Spleen (tissue), 11 donors: ENCODE results near the gene DNAJB8. TPM values are rescaled to one million over a fixed set of nuclear protein-coding genes. Genes with fewer than 3 reads are reported as not detected.

Experiments
- DNase-seq: peaks from one replicate; pipeline ENCODE4 v3.0.0-alpha.2; 2020
- H3K27ac ChIP-seq, 8 donors: fragments of 200-600 bp; sonication (generic) in 7 of 8; 1 replicate in 4 of 8; 2 replicates in 4 of 8; pipeline versions ENCODE4 v1.5.0 to v1.8.0; 2016 to 2021; ENCODE audit warnings: inconsistent platforms in 4 of 8, mild to moderate bottlenecking in 4 of 8, moderate library complexity in 1 of 8
- H3K27me3 ChIP-seq, 7 donors: fragments of 200-600 bp; sonication (generic) in 6 of 7; replicated peaks in 1 of 7; 1 replicate in 4 of 7; 2 replicates in 3 of 7; pipeline versions ENCODE4 v1.5.0 to v1.8.0; 2016 to 2021; ENCODE audit warnings: inconsistent platforms in 3 of 7, mild to moderate bottlenecking in 1 of 7
- H3K36me3 ChIP-seq, 6 donors: fragments of 200-600 bp; sonication (generic) in 5 of 6; 1 replicate in 4 of 6; 2 replicates in 2 of 6; pipeline versions ENCODE4 v1.5.0 to v1.8.0; 2016 to 2021; ENCODE audit warnings: inconsistent platforms in 2 of 6
- H3K4me1 ChIP-seq, 6 donors: fragments of 200-600 bp; sonication (generic) in 5 of 6; 1 replicate in 3 of 6; 2 replicates in 3 of 6; pipeline versions ENCODE4 v1.5.0 to v1.8.0; 2016 to 2021; ENCODE audit warnings: inconsistent platforms in 3 of 6
- H3K4me3 ChIP-seq, 8 donors: fragments of 200-600 bp; sonication (generic) in 7 of 8; 1 replicate in 4 of 8; 2 replicates in 4 of 8; pipeline versions ENCODE4 v1.5.0 to v1.8.0; 2016 to 2021; ENCODE audit warnings: inconsistent platforms in 4 of 8, mild to moderate bottlenecking in 4 of 8, moderate library complexity in 2 of 8
- H3K9me3 ChIP-seq, 8 donors: fragments of 200-600 bp; sonication (generic) in 7 of 8; 1 replicate in 4 of 8; 2 replicates in 4 of 8; pipeline versions ENCODE4 v1.5.0 to v1.8.0; 2016 to 2021; ENCODE audit warnings: inconsistent platforms in 4 of 8
- POLR2A ChIP-seq, 3 donors: fragments of 450-650 bp; IDR thresholded peaks; one replicate each; pipeline ENCODE4 v1.5.1; 2017; ENCODE audit warnings: antibody characterized with exemption in 3 of 3, mild to moderate bottlenecking in 1 of 3
- POLR2AphosphoS5 ChIP-seq, 3 donors: sonication (generic); formaldehyde crosslinking; IDR thresholded peaks; one replicate each; pipeline ENCODE4 v1.5.1; 2017; ENCODE audit warnings: antibody characterized with exemption in 3 of 3
- WGBS, 5 donors: extraction: QIAGEN DNeasy Blood & Tissue Kit in 3 of 5; methylation state at CpG; one replicate each; pipeline versions ENCODE4 v1.1.5 to v1.1.7; 2013 to 2018; 5-methylcytosine and 5-hydroxymethylcytosine counted together
- intact Hi-C: fragments of 100-400 bp; cut with DNase I; formaldehyde crosslinking; loops from one replicate; pipeline ENCODE4 v1.15.0; 2023; ENCODE audit warnings: low total_unique reads
- polyA plus RNA-seq, 3 donors: library from polyadenylated mRNA; stranded (reverse); fragments of 200-250 nt; gene quantifications; one replicate each; pipeline ENCODE4 v1.2.1, GENCODE V29; 2013
- total RNA-seq, 7 donors: library from RNA; depleted of rRNA in 3 of 7; stranded (reverse); fragments of >200 nt in 3 of 7; fragmentation: NEBNext Ultra II Directional in 4 of 7; extraction: Animal tissue kit (Norgen Biotek cat#: 25700) in 4 of 7; gene quantifications; one replicate each; pipeline versions ENCODE4 v1.1.0 to v1.2.1, GENCODE V29; 2016 to 2021
- TF ChIP-seq, protein P1 (sequence below), 11 experiments: fragments of 200-600 bp in 7 of 11; fragments of 450-650 bp in 4 of 11; sonication (generic) in 4 of 11; IDR thresholded peaks in 8 of 11; conservative IDR thresholded peaks in 3 of 11; 1 replicate in 7 of 11; 2 replicates in 4 of 11; pipeline versions ENCODE4 v1.4.0 to v1.8.0; 2016 to 2021; ENCODE audit warnings: antibody characterized with exemption in 11 of 11, inconsistent platforms in 4 of 11, mild to moderate bottlenecking in 1 of 11
- donor health status: healthy with polysubstance abuse.
- donor health status: DM: no; HTN: no; CAD: no; lungs with moderate emphysema.
- donor health status: DM: no; HTN: no; CAD: no.
- donor health status: Bipolar disorder and iron deficiency.
- donor health status: healthy.
- donor health status: DM: no; HTN: no; CAD: no.
- donor health status: DM: yes; HTN: yes; CAD: no.

The DNAJB8 gene
- total and polyA plus RNA-seq, 10 donors: not detected

DNA sequence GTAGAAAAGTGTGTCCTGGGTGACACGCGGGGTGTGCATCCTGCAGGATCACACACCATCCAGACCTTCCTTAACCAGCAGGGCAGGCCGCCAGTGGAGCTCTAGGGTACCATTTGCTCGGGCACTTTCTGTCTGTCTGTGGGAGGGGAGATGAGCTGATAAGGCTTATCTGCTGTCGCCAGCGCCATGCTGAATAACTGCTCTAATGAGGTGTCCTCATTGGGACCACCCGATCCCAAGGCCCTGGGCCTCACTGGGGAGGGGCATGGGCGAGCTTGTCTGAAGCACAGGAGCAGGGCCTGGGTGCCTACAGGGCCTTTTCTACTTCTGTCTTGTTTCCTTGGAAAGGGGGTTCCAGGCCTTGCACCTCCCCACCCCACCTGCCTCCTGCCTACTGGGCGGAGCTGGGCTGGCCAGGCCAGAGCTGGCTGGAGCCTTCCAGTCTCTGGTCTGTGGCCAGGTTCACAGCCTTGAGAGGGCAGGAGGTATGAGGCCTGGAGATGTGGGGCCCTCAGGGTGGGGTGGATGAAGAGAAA, 28.8 kb upstream of the DNAJB8 start:
- Histone ChIP-seq H3K36me3 (peaks cover 0 to 9% (median 0%) of the 10 kb centered on the region in 6 donors), H3K4me3 (no peak overlapping the region), H3K27ac (no peak overlapping the region), H3K9me3 (no peaks in the 10 kb centered on the region), H3K27me3 (peaks cover 0 to 98% (median 57%) of the 10 kb centered on the region in 7 donors), H3K4me1 (peaks cover 6 to 72% (median 53%) of the 10 kb centered on the region in 6 donors)
- WGBS, 5 donors: 70 to 86% (median 79%) methylated on average over 9 of the region's 9 CpGs
- TF ChIP-seq, protein P1, sequence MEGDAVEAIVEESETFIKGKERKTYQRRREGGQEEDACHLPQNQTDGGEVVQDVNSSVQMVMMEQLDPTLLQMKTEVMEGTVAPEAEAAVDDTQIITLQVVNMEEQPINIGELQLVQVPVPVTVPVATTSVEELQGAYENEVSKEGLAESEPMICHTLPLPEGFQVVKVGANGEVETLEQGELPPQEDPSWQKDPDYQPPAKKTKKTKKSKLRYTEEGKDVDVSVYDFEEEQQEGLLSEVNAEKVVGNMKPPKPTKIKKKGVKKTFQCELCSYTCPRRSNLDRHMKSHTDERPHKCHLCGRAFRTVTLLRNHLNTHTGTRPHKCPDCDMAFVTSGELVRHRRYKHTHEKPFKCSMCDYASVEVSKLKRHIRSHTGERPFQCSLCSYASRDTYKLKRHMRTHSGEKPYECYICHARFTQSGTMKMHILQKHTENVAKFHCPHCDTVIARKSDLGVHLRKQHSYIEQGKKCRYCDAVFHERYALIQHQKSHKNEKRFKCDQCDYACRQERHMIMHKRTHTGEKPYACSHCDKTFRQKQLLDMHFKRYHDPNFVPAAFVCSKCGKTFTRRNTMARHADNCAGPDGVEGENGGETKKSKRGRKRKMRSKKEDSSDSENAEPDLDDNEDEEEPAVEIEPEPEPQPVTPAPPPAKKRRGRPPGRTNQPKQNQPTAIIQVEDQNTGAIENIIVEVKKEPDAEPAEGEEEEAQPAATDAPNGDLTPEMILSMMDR (IDR thresholded peaks at IDR 0.05 in 8 of 11, conservative IDR thresholded peaks at IDR 0.05 in 3 of 11): no peak
- TF ChIP-seq POLR2AphosphoS5 (IDR thresholded peaks at IDR 0.05) (no peak), POLR2A (IDR thresholded peaks at IDR 0.05) (no peak)
- intact Hi-C loops: loop anchor here (5.0 kb wide), 1 partner anchor 68 kb away; no protein-coding TSS in a partner anchor
- peak; percentile 54 for DNase-seq

- peaks cover 0 to 9% (median 0%) of the 10 kb centered on the region in 6 donors for H3K36me3 ChIP-seq
- intact Hi-C loops: no loop called here
- H3K4me3 ChIP-seq: no peak overlapping the region
- TF ChIP-seq POLR2AphosphoS5 (IDR thresholded peaks at IDR 0.05): no peak
- TF ChIP-seq POLR2A (IDR thresholded peaks at IDR 0.05): no peak
- peaks cover 0 to 99% (median 69%) of the 10 kb centered on the region in 7 donors for H3K27me3 ChIP-seq
- peak; percentile 2 for DNase-seq
- H3K27ac ChIP-seq: no peak overlapping the region
- WGBS, 5 donors: 74 to 93% (median 81%) methylated on average over 2 of the region's 2 CpGs
- peaks cover 14 to 84% (median 65%) of the 10 kb centered on the region in 6 donors for H3K4me1 ChIP-seq
- H3K9me3 ChIP-seq: no peaks in the 10 kb centered on the region
Measured at GRCh38 chr3:128494367-128494650, 27.6 kb upstream of the DNAJB8 start.

- Histone ChIP-seq H3K4me3 (peak overlapping the region in 2 of 8 donors; percentile 66 to 85), H3K27ac (no peak overlapping the region), H3K36me3 (peaks cover 0 to 9% (median 0%) of the 10 kb centered on the region in 6 donors), H3K4me1 (peaks cover 18 to 89% (median 69%) of the 10 kb centered on the region in 6 donors), H3K9me3 (no peaks in the 10 kb centered on the region), H3K27me3 (peaks cover 0 to 99% (median 74%) of the 10 kb centered on the region in 7 donors)
- WGBS, 5 donors: 38 to 52% (median 49%) methylated on average over 13 of the region's 13 CpGs
- TF ChIP-seq, protein P1 (IDR thresholded peaks at IDR 0.05 in 8 of 11, conservative IDR thresholded peaks at IDR 0.05 in 3 of 11): no peak
- TF ChIP-seq POLR2AphosphoS5 (IDR thresholded peaks at IDR 0.05) (peak in 1 of 3 donors; percentile 2), POLR2A (IDR thresholded peaks at IDR 0.05) (no peak)
- DNase-seq: peak; percentile 64
- intact Hi-C loops: no loop called here
Measured at GRCh38 chr3:128493570-128494366, 27.1 kb upstream of the DNAJB8 start.

GRCh38 chr3:128492671-128493569, 26.2 kb upstream of the DNAJB8 start, which contains the start of gene GATA2:
Gene GATA2, minus strand, starts transcription at chr3:128493201. Its CDS starts 6,170 bp downstream, at chr3:128487031.
- Histone ChIP-seq H3K36me3 (peaks cover 0 to 9% (median 0%) of the 10 kb centered on the region in 6 donors), H3K27ac (no peak within 1 kb of the TSS), H3K9me3 (no peaks in the 10 kb centered on the region), H3K4me3 (peak within 1 kb of the TSS; percentile 9 to 85 (median 26)), H3K27me3 (peaks cover 0 to 99% (median 79%) of the 10 kb centered on the region in 7 donors), H3K4me1 (peaks cover 27 to 89% (median 72%) of the 10 kb centered on the region in 6 donors)
- peak; percentile 78 for DNase-seq
- intact Hi-C loops: no loop called here
- TF ChIP-seq POLR2AphosphoS5 (IDR thresholded peaks at IDR 0.05): no peak
- no peak for TF ChIP-seq POLR2A (IDR thresholded peaks at IDR 0.05)
- TF ChIP-seq, protein P1 (IDR thresholded peaks at IDR 0.05 in 8 of 11, conservative IDR thresholded peaks at IDR 0.05 in 3 of 11): no peak
- WGBS, 5 donors: 17 to 50% (median 29%) methylated on average over 19 to 78 of the region's 78 CpGs
